Uterus (tissue), 4 donors: Measurements from ENCODE around the gene ANP32B. TPM values are rescaled to one million over a fixed set of nuclear protein-coding genes. Genes with fewer than 3 reads are reported as not detected.

Source experiments
- DNase-seq, 2 donors: peaks; one replicate each; pipeline ENCODE4 v3.0.0-alpha.2; 2019 to 2020
- H3K27ac ChIP-seq, 2 donors: fragments of 200-600 bp; sonication (generic); 1 replicate in 1 of 2; 2 replicates in 1 of 2; pipeline ENCODE4 v1.5.1; 2016 to 2018
- H3K27me3 ChIP-seq, 2 donors: fragments of 200-600 bp; sonication (generic); one replicate each; pipeline ENCODE4 v1.5.1; 2018 to 2019; ENCODE audit warnings: control low read depth in 1 of 2
- H3K36me3 ChIP-seq, 2 donors: fragments of 200-600 bp; sonication (generic); one replicate each; pipeline ENCODE4 v1.5.1; 2019; ENCODE audit warnings: control low read depth in 1 of 2
- H3K4me1 ChIP-seq, 2 donors: fragments of 200-600 bp; sonication (generic); one replicate each; pipeline ENCODE4 v1.5.1; 2018 to 2019; ENCODE audit warnings: control low read depth in 1 of 2
- H3K4me3 ChIP-seq, 2 donors: fragments of 200-600 bp; sonication (generic); 1 replicate in 1 of 2; 2 replicates in 1 of 2; pipeline ENCODE4 v1.5.1; 2018 to 2019; ENCODE audit warnings: mild to moderate bottlenecking in 1 of 2
- H3K9me3 ChIP-seq, 2 donors: fragments of 200-600 bp; sonication (generic); one replicate each; pipeline ENCODE4 v1.5.1; 2019; ENCODE audit warnings: control low read depth in 1 of 2
- POLR2A ChIP-seq, 2 donors: fragments of 450-650 bp; IDR thresholded peaks; one replicate each; pipeline ENCODE4 v1.6.1; 2016; ENCODE audit warnings: antibody characterized with exemption in 2 of 2, mild to moderate bottlenecking in 1 of 2, moderate library complexity in 1 of 2
- intact Hi-C: fragments of 100-400 bp; cut with DNase I; formaldehyde crosslinking; loops from one replicate; pipeline ENCODE4 v1.15.1; 2023; ENCODE audit warnings: low total_unique reads
- total RNA-seq, 4 donors: library from RNA; depleted of rRNA in 3 of 4; stranded (reverse); fragments of >200 nt in 3 of 4; gene quantifications; one replicate each; pipeline versions ENCODE4 v1.1.0 to v1.2.4, GENCODE V29; 2014 to 2023
- TF ChIP-seq, protein P1 (sequence below), 4 experiments: fragments of 200-600 bp in 2 of 4; fragments of 450-650 bp in 2 of 4; sonication (generic) in 2 of 4; IDR thresholded peaks; one replicate each; pipeline ENCODE4 v1.5.1; 2016 to 2019; ENCODE audit warnings: antibody characterized with exemption in 4 of 4, mild to moderate bottlenecking in 2 of 4, moderate library complexity in 1 of 4
- donor health status: DM: yes; HTN: yes; CAD: no.

The ANP32B gene
- total RNA-seq, 4 donors from 2014 or later, result 9.3 to 162 (median 40.4) TPM

DNA sequence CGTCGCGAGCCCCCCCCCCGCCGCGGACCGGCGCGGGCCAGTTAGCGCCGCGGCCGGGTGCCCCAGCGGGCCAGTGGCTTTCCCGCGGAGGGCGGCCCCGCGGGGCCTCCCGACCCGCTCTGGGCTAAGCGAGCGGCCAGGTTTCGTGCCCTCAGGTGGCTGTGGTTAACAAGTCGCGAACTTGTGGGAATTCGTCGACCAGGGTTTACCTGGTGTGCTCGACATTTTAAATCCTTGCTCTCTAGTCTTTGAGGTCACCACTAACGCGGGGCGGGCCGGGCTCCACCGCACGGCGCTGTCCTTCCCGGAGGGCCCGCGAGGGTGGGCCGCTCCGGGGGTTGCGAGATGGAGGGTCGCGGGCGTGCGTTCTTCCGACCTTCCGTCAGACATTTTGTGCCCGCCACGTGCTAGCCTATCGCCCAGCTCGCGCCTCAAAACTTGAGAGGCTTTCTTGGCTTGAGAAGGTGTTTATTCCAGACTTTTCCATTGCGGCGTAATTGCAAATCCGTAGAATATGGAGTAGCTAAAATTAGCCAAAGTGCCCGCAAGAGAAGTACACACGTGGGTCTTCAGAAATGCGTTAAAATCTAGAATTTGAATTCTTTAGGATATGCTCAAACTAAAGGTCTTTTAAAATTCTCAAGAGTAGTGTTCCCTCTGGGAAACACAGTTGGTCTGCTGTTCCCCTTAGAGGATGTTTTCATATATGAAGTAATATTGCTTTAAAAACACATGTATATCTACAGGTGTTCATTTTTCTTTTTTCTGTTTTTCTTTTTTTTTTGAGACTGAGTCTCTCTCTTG is 2.1 kb downstream of the ANP32B start:
- Histone ChIP-seq H3K36me3 (no peaks in the 10 kb centered on the region), H3K27me3 (no peaks in the 10 kb centered on the region), H3K9me3 (no peaks in the 10 kb centered on the region), H3K4me1 (peaks cover 0 to 10% of the 10 kb centered on the region in 2 donors), H3K27ac (peak overlapping the region; percentile 96 to 98), H3K4me3 (peak overlapping the region; percentile 54 to 64)
- TF ChIP-seq, protein P1, sequence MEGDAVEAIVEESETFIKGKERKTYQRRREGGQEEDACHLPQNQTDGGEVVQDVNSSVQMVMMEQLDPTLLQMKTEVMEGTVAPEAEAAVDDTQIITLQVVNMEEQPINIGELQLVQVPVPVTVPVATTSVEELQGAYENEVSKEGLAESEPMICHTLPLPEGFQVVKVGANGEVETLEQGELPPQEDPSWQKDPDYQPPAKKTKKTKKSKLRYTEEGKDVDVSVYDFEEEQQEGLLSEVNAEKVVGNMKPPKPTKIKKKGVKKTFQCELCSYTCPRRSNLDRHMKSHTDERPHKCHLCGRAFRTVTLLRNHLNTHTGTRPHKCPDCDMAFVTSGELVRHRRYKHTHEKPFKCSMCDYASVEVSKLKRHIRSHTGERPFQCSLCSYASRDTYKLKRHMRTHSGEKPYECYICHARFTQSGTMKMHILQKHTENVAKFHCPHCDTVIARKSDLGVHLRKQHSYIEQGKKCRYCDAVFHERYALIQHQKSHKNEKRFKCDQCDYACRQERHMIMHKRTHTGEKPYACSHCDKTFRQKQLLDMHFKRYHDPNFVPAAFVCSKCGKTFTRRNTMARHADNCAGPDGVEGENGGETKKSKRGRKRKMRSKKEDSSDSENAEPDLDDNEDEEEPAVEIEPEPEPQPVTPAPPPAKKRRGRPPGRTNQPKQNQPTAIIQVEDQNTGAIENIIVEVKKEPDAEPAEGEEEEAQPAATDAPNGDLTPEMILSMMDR (IDR thresholded peaks at IDR 0.05), result no peak
- TF ChIP-seq POLR2A (IDR thresholded peaks at IDR 0.05), result no peak
- intact Hi-C loops, result no loop called here
- DNase-seq, result no peak

DNA sequence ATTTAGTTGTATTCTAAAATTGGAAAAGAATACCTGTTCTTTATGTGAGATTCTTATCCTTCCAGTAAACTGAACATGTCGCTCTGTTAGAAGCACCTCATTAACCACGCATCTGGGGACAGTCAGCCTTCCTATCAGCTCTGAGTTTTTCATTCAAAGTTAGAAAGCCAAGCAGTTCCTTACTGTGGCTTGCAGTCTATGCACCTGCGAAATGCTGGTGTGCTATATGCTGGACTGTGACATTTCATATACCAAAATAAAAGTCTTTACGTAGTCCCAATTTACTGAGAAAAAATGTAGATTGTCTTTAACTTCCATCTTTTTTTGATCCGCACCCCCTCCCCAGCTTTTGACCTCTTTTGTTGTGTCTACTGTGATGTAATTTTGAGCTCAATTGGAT is 4.3 kb downstream of the ANP32B start:
- TF ChIP-seq POLR2A (IDR thresholded peaks at IDR 0.05), result no peak
- TF ChIP-seq, protein P1 (IDR thresholded peaks at IDR 0.05), result no peak
- Histone ChIP-seq H3K9me3 (no peaks in the 10 kb centered on the region), H3K27ac (no peak overlapping the region), H3K4me1 (peaks cover 0 to 10% of the 10 kb centered on the region in 2 donors), H3K36me3 (no peaks in the 10 kb centered on the region), H3K27me3 (no peaks in the 10 kb centered on the region), H3K4me3 (no peak overlapping the region)
- DNase-seq, result no peak
- intact Hi-C loops, result no loop called here

DNA sequence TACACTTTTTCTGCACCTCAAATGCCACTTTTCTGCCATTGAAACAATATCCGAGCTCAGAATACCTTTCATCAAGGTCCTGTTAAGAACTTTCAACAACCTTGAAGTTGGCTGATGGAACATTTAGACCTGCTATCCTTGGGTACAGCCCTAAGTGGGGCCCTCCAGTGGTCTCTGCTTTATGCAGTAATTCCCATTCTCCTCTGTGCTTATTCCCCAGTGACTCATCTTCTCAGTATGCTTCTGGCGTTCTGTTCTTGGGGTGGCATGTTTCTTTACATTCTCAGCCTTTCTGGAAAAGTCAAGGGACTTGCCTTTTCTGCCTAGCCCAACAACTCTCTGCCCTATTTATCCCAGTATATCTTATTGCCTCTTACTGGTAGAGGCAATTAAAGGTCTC is 7.1 kb downstream of the ANP32B start:
- TF ChIP-seq, protein P1 (IDR thresholded peaks at IDR 0.05), result no peak
- TF ChIP-seq POLR2A (IDR thresholded peaks at IDR 0.05), result no peak
- H3K4me3 ChIP-seq, result no peak overlapping the region
- H3K27ac ChIP-seq, result no peak overlapping the region
- no peaks in the 10 kb centered on the region for H3K9me3 ChIP-seq
- peaks cover 0 to 10% of the 10 kb centered on the region in 2 donors for H3K4me1 ChIP-seq
- intact Hi-C loops, result no loop called here
- no peaks in the 10 kb centered on the region for H3K27me3 ChIP-seq
- H3K36me3 ChIP-seq, result no peaks in the 10 kb centered on the region
- no peak for DNase-seq

DNA sequence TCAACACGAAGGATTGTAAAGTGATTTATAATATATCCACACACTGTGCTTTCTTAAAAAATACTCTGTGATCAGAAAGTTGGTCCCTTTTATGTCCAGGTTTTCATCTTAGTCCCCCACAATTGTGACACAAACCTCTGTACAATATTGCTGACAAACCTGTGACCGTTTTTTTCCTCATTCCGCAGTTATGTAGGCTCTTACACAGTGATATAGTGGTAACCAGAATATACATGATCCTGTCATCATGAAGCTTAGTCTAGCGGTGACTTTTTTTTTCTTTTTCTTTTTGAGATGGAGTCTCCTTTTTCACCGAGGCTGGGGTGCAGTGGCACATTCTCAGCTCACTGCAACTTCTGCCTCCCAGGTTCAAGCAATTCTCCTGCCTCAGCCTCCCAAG is 8.7 kb downstream of the ANP32B start:
- Histone ChIP-seq H3K27me3 (no peaks in the 10 kb centered on the region), H3K9me3 (no peaks in the 10 kb centered on the region), H3K4me3 (no peak overlapping the region), H3K4me1 (peaks cover 0 to 10% of the 10 kb centered on the region in 2 donors), H3K36me3 (no peaks in the 10 kb centered on the region), H3K27ac (no peak overlapping the region)
- intact Hi-C loops, result no loop called here
- DNase-seq, result no peak
- TF ChIP-seq, protein P1 (IDR thresholded peaks at IDR 0.05), result no peak

DNA sequence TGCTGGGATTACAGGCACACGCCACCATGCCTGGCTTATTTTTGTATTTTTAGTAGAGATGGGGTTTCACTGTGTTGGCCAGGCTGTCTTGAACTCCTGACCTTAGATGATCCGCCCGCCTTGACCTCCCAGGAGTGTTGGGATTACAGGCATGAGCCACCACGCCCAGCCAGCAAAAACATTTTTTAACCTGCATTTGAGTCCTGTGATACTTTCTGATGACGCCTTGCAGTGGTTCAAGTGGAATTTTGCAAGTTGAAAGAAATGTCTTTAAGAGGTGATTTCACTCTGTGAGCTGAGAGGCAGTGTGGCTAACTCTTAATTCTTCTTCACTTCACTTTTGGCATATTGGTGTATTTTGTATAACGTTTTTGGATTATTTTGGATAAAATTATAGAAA is 9.1 kb downstream of the ANP32B start:
- no peaks in the 10 kb centered on the region for H3K36me3 ChIP-seq
- no peaks in the 10 kb centered on the region for H3K9me3 ChIP-seq
- H3K27me3 ChIP-seq, result no peaks in the 10 kb centered on the region
- intact Hi-C loops, result no loop called here
- peaks cover 0 to 10% of the 10 kb centered on the region in 2 donors for H3K4me1 ChIP-seq
- TF ChIP-seq, protein P1 (IDR thresholded peaks at IDR 0.05), result no peak
- no peak for TF ChIP-seq POLR2A (IDR thresholded peaks at IDR 0.05)
- no peak overlapping the region for H3K4me3 ChIP-seq
- no peak overlapping the region for H3K27ac ChIP-seq
- no peak for DNase-seq
